HG03280 (cell line): ENCODE results near the gene FGF14.
A peak's percentile ranks its signal among the peaks of the same experiment; 100 is the strongest.

Experiments
- ATAC-seq: cut with Tn5 transposase; IDR thresholded peaks from one replicate; pipeline ENCODE4 v1.9.1; 2021; ENCODE audit warnings: mild to moderate bottlenecking, moderate library complexity; ENCODE audit not compliant: unreplicated experiment

The FGF14 gene

DNA sequence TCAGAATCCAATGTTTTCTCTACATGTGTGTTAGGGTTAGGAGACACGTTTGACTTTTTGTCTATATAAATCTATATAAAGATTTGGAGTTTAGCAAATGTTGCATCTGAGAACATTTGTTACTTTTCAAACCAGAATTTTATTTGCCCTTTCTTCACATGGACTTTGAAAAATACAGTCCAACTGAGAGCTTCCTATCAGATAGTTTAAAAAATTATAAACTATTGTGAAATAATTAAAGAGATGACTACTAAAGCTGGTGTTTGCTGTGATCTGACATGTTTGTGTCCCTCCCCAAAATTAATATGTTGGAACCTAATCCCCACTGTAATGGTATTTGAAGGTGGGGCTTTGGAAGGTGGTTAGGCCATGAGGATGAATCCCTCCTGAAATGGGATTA lies 652.3 kb downstream of the FGF14 start:
- no peak for ATAC-seq

- no peak for ATAC-seq
Measured at GRCh38 chr13:101747039-101747438, 654.8 kb downstream of the FGF14 start.

- no peak for ATAC-seq
Measured at GRCh38 chr13:101746513-101746912, 655.3 kb downstream of the FGF14 start.

DNA sequence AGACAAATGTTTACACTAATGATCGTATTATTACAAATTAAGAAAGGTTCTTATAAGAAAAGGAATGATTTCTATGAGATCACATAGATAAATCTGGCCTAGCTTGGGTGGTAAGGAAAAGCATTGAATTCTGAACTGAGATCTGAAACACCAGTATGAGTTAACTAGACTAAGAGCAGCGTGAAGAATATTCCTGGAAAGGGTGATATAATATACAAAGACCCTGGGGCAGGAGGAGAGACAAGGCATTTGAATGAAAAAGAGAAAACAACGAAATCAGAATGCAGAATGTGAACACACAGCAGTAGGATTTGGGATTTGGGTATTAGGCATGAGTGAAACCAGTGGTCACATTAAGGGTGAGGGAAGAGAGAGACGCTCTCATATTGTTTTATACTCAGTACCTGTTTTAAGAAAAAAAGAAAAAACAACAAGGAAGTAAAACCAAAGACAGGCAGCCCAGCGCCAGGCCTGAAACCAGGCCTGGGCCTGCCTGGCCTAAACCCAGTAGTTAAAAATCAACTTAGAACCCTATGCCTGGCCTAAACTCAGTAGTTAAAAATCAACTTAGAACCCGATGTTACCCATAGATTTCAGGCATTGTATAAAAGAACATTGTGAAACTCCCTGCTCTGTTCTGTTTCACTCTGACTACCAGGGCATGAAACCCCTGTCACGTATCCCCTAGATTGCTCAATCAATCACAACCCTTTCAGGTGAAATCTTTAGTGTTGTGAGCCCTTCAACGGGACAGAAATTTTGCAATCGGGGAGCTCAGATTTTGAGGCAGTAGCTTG lies 662.3 kb downstream of the FGF14 start:
- peak; percentile 58 for ATAC-seq

DNA sequence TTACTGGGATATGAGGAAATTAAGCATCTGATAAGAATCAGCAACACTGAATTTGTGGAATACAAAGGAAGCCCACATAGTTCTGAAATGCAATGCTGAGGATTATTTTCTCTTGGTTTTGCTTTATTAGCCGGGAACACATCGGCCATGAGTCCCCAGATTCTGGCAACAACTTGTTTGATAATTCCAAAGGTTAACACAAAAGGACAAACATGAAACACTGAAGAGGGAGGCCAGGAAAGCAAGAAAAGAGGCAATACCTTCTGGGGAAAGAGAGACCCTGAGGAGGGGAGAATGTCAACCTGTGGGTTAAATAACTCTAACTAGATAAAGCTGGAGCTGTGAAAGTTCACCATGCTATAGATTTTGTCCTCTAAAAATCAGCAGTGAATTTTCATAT lies 663.5 kb downstream of the FGF14 start:
- ATAC-seq = no peak

- no peak for ATAC-seq
Measured at GRCh38 chr13:101736566-101736965, 665.3 kb downstream of the FGF14 start.

GRCh38 chr13:101730420-101731000 lies 671.3 kb downstream of the FGF14 start:
- ATAC-seq = no peak

DNA sequence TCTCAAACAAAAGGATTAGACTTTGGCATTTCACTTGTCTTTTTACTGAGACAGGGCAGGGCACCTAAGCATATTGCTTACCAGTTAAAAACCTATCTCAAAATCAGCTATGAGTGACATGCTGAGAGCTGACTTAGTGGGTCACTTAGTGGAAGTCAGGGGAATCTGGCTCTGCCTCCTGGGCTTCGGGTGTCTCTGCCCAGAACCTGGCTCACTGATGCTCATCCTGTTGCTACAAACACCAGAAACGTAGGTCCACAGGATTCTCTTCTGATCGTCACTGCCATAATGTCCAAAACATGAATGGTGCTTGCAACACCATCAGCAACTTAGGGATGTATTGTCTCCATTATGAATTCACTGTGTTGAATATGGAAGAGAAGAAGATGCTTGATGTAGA lies 673.2 kb downstream of the FGF14 start:
- no peak for ATAC-seq

DNA sequence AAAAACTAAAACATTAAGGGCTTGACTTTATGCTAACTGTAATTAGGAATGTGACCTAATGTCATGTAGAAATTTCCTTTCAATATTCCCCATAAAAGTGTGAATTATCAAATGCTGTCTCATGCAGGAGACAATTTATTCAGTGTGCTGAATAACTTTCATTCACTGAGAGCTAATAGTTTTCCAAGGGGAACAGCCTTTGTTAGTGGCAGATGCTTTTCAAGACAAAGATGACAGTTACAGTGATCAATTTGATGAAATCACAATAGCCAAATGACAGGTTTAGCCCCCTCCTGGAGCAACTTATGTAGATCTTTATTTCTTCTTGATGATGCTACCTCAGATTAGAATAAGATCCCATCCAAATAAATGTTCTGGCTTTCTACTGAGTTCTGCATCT lies 673.8 kb downstream of the FGF14 start:
- no peak for ATAC-seq

DNA sequence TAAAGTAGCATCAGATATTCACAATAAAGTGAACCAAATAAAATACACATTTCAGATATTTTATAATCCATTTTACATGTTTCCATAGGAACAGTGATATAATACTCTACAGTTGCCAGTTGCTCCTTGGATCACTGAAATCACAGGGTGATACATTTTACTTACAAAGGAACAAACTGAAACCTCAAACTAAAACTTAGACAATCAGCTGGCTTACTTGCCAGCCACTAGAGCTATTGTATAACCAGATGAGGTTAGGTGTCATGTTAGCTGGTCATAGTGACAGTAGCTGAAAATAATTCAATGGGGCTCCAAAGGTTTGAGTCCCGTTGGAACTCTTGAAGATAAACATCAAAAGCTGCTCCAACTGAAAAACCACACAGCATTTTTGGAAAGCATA lies 674.7 kb downstream of the FGF14 start:
- no peak for ATAC-seq

GRCh38 chr13:101726681-101727080 lies 675.2 kb downstream of the FGF14 start:
- ATAC-seq = no peak

GRCh38 chr13:101718496-101718895 lies 683.4 kb downstream of the FGF14 start:
- ATAC-seq = no peak

DNA sequence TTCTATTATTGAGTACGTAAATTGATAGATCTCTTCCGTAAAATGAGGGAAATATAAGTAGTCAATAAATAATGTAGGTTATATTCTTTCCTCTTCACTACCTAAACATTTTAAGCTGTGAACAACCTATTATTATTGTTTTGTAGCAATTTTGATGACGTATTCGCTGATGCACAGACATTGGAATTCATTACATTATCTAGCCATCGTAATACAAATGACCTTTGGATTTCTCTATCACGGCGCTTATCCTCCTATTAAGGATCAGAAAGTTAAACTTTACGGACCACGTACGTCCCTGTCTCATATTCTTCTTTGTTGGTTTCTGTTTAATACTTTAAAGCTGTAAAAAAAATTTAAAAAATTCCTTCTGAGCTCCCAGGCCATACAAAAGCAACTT lies 684.5 kb downstream of the FGF14 start:
- no peak for ATAC-seq

GRCh38 chr13:101714195-101714594 lies 687.7 kb downstream of the FGF14 start:
- no peak for ATAC-seq

- no peak for ATAC-seq
Measured at GRCh38 chr13:101712026-101712348, 689.9 kb downstream of the FGF14 start.

DNA sequence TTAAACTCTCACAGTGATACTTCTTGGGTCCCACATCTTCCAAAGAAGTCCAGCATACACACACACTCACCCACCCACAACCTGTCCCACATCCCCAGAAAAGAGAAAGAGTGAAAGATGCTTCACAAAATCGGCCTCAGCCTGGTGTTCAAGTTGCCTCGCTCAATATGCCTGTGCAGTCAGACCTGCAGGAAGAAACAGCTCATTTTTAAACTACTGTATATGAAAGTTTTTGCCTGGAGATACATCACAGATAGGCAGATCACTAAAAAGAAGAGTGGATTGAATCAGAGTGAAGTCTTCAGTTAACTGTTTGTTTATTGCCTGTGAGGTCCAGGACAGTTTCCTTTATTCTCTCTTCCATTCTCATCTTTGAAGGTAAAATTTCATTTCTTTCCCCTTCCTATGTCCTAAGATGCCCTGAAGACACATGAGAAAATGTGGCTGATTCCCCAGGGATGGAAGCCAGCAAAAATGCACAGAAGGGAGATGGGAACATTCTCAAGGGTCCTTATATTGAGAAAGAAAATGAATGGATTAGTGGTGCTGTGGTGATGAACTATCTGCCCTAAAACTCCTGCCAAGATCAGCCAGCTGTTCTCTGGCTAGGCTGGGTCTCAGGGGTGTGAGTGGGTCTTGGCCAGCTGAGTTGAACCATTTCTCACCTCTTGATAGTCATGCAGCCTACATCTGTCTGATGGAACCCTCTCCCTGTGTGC lies 690.4 kb downstream of the FGF14 start:
- no peak for ATAC-seq

DNA sequence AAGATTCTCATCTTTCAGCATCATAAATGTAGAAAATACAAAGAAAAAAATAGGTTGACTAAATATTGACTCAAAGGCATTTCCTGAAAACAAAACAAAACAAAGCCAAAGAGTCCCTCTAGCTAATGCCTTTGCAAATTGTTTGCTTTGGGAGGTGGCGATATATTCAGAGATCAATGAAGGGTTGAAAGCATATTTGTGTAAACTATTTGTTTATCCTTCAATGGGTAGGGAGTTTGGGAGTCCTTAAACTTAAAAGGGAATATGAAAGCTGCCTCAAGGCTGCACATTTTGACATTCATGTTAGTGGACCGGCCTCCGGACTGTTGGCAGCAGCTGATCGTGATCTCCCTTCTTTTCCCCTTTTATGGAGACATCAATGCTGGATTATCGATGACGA lies 691.9 kb downstream of the FGF14 start:
- ATAC-seq = no peak

- no peak for ATAC-seq
Measured at GRCh38 chr13:101708115-101708514, 693.7 kb downstream of the FGF14 start.

- no peak for ATAC-seq
Measured at GRCh38 chr13:101707659-101708058, 694.2 kb downstream of the FGF14 start.

DNA sequence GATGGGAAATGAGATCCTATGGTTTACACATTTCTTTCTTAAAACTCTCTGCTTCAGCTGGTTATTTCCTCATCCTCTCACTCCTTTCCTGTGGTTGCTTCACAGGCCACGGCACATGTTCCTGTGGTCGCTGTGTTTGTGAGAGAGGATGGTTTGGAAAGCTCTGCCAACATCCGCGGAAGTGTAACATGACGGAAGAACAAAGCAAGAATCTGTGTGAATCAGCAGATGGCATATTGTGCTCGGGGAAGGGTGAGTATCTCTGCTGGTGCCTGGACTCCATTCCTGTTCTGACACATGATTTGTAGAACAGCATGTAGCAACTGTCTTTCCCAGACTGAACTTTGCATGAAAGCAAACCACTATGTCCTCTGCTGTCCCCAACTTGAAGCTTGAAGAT lies 695.2 kb downstream of the FGF14 start:
- no peak for ATAC-seq

GRCh38 chr13:101703838-101704237 lies 698.0 kb downstream of the FGF14 start:
- no peak for ATAC-seq

- ATAC-seq = no peak
Measured at GRCh38 chr13:101703081-101703480, 698.8 kb downstream of the FGF14 start.
